ENCODE data around the gene KIF1A.
A peak's percentile ranks its signal among the peaks of the same experiment; 100 is the strongest.
"Not testable (repeated sequence)": the region's sequence is repeated elsewhere in the genome, so short reads cannot be mapped to it uniquely, and the experiment has no call there.

The KIF1A gene

DNA sequence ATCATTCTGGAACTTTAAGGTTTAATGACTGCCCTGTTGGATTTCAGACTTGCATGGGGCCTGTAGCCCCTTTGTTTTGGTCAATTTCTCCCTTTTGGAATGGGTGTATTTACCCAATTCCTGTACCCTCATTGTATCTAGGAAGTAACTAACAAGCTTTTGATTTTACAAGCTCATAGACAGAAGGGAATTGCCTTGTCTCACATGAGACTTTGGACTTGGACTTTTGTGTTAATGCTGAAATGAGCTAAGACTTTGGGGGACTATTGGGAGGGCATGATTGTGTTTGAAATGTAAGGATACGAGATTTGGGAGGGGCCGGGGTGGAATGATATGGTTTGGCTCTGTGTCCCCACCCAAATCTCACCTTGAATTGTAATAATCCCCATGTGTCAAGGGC is 26.3 kb upstream of the KIF1A start:
- not testable (repeated sequence) for DNase-seq

DNA sequence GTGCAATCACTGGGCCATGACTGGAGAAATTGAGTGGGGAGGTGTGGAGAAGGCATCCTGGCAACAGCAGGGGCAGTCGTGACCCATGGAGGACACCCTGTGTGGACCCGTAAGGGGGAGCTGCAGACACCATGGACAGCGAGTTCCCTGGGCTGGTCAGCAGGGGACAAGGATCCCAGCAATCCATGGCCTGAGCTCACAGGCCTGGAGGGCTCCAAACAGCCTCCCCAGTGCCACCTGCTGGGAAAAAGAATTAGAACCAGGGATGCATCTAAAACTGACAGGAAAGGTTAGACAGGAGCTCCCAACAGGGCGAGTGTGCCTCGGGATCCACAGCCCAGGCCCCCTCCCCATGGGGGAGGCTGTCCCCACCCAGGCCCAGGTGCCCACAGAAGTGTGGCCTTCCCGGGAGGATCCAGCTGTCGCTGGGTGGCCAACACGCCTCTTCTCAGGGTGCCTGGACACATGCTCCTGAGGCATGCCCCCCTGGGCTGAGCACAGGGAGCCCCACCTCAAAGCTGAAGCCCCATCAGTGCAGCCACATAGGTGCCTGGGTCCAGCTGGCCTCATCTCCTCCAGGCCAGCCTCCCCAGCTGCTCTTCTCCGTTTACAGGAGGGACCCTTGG is 20.5 kb upstream of the KIF1A start:
- DNase-seq: no peak

DNA sequence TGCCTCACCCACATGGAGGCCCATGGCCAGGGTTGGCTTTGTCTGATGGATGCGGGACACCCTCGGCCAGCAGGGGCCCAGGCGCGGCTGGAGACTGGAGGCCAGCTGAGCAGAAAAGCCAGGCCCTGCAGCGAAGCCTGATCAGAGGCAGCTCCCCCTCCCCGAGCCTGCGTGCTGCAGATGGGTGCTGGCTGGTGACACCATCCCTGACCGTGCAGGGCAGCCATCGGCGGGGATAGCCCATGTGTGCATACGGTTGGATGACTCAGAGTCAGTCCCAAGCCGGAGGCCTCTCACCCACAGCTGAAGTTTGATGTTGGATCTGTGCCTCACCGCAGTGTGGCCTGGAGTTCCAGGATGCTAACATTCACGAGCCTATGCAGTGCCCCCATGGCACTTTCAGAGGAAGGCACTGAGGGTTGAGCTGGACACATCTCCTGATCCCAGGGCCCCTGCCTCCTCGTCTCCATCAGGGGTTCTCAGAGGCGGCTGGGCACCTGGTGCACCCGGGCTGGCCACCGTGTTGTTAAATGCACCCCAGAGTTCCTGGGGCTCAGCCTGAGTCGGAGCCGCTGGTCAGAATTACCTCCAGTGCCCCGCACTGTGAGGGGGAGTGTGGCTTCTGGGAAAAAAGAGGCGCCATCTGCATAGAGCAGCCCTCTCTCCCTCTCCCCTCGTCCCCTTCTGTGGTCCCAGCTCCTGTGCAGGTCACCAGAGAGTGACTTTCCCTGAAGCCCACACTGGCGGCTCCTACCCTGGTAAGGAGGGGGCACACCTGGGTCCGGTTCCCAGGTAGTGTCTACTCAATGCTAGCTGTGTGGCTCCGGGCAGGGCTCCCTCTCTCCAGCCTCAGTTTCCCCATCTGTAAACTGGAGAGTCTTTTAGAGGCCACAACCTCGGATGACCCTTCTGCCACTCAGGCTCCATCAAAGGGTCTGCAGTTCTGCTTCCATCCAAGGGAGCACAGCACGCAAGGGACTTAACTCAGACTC is 19.4 kb upstream of the KIF1A start:
- no peak for DNase-seq

DNA sequence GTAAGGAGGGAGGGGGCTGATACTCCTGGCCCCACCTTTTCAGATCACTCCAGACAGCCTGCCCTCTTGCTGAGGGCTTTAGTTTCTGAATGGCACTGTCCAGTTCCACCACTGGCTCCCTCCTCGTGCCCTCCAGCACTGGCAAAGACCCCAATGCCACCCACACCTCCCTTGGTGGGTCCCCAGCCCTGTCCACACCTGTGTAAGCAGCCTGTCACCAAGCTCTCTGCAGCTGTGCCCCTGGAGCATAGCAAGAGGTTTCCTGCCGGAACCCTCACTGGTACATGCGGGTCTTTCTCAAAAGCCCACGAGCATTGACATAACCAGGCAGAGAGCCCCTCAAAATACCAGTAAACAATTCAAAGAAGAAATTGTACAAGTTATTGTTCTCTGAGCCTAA is 17.6 kb upstream of the KIF1A start:
- DNase-seq: no peak

DNA sequence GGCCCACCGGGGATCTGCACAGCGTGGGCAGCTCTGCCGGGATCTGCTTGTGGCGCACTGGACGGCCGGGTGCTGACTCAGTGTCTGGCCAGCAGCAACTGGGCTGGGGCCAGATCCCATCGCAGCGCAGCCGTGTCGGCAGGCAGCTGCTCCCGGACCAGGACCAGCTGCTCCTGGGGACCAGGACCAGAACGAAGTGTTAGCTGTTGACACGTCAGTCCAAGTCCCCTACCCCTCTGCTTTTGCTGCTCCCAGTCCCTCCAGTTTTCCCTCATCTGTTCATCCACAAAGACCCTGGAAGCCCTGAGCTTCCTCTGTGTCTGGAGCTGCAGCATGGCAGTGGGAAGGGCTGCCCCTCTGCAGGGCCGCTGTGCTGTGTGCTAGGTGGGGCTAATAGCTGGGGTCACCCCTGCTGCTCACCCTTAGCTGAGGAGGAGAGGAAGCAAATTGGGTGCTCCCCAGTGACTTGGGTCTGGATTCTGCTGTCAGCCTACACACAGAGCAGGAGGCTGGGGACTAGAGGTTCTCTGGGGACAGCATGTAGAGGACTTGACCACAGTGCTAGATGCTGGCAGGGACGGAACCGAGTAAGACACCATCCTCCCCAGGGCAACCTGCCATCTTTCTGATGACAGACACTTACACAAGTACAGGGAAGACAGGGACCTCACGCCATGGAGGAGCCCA is 16.9 kb upstream of the KIF1A start:
- no peak for DNase-seq

DNA sequence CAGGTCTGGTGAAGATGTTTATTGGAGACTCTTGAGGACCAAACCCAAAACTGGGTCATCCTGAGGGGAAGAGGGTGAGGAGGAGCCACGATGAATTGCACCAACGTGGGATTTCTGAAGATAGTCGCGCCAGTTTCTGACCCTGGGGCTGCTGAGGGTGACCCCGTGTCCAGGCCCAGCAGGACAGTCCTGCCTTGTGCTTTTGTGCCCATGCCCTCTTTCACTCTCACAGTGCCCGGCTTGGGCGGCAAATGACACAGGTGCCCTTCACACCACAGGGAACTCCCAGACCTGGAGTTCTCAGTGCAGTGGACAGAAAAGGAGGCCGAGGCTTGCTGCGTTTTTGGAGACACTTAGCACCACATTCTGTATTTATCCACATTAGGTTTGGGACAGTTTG is 15.5 kb upstream of the KIF1A start:
- no peak for DNase-seq

DNA sequence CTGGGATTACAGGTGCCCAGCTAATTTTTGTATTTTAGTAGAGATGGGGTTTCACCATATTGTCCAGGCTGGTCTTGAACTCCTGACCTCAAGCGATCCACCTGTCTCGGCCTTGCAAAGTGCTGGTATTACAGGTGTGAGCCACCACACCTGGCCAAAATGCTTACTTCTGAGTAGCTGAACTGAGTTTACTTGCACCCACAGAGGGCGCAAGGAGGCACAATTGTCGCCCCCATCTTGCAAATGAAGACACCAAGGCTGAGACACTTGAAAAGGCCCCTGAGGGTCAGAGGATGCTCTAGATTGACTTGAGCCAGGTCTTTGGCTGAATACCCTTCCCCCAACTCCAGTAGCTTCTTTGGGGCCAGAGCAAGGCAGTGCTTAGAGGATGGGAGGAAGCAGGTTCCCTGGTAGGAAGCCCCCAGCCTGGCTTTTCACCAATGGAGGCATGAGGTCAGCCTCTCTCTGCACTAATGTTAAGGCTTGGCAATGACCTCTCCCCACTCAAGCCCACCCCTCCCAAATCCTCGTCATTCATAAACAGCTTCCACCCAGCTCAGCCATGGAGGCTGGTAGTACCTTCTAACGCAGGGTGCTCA is 14.5 kb upstream of the KIF1A start:
- DNase-seq: no peak

DNA sequence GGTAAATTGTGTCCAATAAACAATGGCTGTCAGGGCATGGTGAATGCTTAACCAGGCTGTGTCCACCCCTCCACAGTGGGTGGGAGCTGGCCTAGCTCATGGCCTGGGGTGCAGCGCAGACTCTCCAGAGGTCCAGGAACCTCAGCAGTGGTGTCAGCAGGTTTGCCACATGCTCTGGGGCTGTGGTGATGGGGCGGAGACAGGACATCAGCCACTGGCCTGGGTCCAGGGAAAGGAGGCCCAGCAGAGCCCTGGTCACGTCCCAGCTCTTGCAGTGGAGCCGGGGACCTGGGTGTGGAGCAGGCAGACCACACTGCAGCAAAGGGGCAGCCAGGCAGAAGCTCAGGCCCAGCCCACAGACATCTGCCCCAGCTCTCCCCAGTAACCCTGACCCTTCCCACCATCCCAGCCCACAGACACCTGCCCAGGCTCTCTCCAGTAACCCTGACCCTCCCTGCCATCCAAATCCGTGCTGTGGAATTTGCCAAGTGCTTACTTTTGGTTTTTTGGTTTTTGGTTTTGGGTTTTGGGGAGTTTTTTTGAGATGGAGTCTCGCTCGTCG is 13.8 kb upstream of the KIF1A start:
- no peak for DNase-seq

DNA sequence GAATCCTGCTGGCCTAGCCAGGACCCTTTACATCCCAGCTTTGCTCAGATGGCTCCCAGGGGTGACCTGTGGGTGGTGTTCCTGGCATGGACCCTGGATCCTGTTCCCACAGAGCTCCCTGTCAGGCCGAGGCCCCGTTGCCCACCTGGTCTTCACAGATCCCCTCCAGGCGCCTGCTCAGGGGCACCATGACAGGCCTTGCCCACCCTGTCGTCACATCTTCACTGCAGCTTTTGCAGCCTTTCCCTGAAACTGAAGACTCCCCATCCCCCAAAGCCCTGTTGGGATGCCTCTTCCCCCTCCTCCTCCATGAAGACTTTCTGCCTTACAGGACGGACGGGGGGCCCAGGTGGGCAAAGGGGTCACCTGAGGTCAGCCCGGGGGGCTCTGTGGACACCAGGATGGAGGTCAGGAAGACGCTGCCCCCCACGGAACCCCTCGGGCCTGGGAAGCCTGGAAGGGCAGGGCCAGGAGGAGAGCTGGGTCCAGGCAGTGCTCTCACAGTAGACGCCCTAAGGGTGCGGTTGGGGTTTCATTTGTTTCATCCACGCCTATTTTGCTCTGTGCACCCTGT is 13.0 kb upstream of the KIF1A start:
- no peak for DNase-seq

DNA sequence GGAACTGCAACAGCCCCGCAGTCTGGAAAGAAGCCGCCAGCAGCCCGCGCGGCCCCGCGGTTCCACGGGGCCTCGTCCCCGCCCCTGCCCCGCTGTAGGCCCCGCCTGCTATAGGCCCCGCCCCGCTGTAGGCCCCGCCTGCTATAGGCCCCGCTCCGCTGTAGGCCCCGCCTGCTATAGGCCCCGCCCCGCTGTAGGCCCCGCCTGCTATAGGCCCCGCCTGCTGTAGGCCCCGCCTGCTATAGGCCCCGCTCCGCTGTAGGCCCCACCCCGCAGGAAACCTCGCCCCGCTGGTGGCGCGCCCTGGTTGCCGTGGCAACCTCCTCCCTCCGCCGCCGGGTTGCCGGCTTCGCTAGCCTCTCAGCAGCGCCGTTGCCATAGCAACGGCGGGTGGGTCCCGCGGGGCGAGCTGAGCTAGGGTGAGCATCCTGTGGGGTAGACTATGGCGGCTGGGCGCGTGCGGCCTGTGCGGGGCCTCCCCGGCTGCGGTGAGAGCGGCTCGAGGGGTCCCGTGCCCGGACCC is 12.2 kb upstream of the KIF1A start:
- peak; percentile 84 to 93 for DNase-seq

DNA sequence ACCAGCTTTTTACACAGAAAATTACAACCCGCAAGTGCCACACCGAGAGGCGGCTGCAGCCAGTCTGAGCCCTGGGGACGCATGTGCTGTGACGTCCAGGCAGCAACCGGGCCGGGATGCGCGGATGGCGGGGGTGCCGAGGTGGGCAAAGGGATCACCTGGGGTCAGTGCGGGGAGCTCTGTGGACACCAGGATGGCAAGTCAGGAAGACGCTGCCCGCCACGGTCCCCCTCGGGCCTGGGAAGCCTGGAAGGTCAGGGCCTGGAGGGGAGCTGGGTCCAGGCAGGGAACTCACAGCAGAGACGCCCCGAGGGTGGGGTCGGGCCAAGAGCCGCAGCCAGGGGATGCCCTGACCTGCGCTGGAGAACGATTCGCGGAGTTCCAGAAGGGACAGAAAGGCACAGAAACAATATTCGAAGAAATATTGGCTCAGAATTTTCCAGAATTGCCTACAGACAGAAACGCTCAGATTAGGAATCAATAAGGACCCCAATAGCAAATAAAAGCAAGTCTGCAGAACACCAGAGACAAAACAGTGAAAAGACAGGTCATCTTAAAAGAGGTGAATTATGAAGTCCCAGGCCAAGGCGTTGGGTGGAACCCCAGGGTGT is 11.7 kb upstream of the KIF1A start:
- DNase-seq: no peak

DNA sequence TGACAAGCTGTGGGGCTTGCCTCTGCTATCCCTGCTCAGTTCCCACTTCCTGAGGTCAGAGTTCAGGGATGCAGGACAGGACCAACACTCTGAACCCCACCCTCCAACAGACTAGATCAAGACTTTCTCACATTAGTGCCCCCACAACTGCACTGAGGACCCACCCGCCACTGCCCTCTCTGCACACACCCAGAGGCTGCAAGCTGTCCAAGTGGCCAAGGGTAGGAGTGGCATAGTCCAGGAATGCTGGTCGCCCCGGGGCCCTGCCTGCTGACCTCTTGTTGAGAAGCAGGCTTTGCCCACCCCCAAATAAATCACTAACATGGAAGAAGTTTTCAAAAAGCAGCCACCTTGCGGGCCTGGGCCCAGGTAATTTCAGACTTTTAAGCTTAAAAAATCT is 5.5 kb upstream of the KIF1A start:
- no peak for DNase-seq

DNA sequence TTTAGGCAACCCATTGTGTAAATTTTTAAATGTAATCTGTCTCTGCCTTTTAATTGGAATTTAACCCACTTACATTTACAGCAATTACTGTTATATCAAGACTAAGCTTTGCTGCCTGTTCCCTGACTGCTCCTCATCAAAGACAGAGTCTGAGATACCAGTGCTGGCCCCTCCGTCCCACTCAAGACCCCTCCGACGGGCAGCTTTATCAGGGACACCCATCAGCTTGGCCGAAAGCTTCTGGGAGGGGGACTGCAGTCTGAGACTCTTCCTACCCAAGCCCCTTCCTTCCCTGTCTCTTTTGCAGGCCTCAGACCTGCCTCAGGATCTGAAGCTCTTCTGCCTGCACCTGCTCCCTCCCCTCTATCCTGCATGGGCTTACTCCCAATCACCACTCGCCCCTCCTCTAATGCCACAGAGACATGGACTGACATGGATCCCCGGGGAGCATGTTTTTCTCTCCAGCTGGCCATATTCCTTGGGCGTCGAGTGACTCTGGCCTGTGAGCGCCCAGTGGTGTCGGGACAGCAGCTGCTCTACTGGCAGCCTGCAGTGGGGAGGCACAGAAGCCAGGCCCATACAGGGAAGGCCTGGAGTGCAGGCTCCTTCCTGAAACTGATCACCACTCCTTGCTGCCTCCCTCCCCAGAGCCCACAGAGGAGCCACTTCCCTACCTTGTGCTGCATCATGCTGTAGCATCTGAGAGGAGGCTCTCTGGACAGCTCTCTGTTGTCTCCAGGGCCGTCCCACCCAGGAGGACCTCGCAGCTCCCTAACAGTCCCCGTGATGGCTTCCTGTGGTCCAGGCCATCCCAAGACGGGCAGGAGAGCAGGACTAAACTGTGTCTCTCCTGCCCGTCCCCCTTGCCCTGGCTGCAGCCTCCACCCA is 3.7 kb upstream of the KIF1A start:
- no peak for DNase-seq

DNA sequence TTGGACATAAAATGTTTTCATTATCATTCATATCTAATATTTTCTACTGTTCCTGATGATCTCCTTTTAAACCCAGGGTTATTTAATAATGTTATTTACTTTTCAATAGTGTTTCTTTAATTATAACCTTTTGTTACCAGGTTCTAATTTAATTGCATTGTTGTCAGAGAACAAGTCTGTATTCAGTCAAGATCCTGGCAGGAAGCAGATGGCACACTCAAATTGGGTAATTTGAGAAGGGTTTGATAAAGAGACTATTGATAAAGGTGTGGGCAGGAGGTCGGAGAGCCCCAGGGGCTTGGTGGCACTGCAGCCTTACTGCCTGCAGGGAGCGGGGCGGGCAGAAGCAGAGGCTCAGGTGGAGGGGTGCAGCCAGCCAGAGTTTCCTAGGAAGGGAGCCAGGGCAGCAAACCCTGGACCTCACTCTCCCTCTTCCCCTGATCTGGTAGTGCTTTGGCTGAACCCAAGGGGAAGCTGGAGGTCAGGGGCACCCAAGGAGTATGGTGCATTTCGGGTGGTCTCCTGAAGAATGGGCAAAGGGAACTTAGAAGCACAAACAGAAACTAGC is 2.3 kb upstream of the KIF1A start:
- no peak for DNase-seq

DNA sequence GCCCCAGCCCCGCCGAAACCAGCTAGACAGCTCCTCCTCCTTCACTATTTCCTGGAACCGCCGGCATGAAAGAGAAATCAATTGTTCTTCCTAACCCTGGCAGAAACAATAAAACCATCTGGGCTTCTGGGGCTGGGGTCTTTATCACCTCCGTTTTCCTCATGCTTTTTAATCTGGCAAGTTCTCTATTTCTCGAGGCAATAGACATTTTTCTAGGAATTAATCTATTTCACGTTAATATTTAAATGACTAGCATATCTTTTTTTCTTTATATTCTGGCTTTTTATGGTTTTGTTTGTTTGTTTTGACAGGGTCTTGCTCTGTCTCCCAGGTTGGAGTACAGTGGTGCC is 1.4 kb upstream of the KIF1A start:
- no peak for DNase-seq

DNA sequence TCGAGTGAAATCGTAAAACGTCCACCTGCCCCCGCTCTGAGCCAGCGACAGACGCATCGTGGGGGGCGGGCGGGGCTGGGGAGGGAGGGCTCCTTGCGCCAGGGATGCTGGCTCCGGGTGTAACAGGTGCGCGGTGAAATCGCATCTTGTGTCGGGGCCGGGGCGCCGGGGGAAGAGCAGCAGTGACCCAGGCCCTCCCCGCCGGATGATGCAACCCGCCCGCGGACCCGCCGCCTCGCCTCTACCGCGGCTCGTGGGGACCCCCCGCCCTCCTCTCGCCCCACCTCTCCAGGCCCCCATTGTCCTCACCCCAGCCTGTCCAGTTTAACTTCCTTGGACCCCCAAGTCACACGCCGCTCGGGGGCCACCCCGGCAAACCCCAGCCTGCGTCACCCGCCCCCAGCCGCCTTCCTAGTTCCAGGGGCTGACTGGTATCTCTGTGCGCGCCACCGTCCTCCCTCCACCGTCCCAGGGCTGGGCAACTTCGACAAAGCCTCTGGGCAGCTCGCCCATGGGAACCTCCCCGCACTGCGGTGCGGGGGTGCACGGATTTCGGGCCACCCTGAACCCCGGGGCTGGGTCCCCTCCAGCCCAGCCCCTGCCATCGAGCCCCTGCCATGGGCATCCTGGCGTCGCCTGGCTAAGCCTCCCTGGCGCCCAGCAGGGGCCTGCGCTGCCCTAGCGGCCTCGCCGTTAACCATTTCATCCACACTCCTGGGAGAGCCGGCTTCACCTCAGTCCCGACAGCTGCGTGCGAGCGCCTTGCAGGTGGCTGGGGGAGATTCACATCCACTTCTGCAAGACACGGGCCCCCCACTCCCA is 799 bp upstream of the KIF1A start:
- DNase-seq: no peak

DNA sequence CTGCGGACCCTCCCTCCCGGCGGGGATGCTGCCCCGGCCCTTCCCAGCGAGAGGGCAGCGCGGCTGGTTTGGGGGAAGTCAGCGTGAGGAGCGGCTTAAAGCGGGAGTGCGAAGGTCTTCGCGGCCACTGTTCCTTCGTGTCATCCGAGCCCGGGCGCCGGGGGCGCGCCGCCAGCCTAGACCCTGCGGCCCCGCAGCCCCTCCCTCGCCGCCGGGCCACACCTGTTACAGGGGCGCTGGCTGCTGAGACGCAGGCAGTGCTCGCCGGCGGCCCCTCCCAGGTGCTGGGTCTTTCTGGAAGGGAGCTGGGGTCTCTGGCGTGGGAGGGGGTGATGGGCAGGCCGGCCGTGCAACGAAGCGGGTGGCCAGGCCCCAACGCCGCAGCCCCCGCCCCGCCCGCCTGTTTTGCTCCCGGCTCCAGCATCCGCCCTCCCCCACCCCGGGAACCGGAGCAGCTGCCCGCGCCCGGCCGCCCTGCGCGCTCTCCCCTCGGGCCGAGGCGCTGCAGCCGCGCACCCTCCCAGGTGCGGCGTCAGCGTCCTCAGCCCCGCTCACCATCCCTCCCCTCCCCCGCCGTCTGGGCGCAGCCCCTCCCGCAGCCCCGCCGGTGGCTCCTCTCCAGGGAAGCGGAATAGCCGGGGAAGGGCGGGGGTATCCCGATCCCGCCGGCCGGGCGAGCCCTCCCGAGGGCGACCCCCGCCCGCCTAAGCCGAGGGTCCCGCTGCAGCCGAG is 727 bp downstream of the KIF1A start:
- DNase-seq: no peak

DNA sequence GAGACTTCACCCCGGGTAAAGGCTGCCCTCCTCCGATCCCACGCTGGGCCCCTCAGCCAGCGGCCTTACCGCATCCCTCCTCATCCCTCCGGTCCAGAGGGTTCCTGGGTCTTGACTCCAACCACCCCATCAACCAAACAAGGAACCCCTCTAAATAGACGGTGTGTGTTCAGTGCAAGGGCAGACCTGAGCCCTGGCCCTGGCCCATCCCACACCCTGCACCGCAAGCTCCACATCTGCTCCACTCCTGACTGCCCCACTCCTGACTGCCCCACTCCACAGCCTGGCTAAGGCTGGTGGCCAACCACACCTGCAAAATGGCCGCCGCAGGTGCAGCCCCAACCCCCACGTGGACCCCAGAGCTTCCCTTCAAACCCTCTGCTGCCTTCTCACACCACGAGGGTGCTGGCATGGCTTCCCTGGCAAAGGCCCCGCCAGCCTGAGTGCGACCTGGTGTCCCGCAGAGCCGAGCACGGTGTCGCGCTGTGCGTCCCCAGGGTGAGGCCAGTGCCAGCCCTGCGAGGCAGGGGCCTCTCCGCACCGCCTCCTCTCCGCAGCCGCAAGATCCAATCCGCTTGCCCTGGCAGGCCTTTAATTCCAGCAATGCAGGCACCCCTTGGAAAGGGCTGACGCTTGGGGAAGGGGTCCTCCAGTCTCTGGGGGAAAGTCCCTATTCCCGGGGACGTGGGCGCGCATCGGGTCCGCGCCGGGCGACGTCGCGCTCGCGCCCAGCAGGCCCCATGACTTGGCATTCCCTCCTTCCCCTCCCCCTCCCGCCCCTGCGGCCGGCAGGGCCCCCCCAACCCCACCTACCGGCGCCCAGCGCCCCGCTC is 1.5 kb downstream of the KIF1A start:
- DNase-seq: no peak
